Measurements from ENCODE around the gene PRKACA. TPM values are rescaled to one million over a fixed set of nuclear protein-coding genes. Genes with fewer than 3 reads are reported as not detected.

The PRKACA gene
- total and polyA plus RNA-seq, 3 experiments from 2014 or later: 1.5 to 81.0 (median 77.3) TPM

DNA sequence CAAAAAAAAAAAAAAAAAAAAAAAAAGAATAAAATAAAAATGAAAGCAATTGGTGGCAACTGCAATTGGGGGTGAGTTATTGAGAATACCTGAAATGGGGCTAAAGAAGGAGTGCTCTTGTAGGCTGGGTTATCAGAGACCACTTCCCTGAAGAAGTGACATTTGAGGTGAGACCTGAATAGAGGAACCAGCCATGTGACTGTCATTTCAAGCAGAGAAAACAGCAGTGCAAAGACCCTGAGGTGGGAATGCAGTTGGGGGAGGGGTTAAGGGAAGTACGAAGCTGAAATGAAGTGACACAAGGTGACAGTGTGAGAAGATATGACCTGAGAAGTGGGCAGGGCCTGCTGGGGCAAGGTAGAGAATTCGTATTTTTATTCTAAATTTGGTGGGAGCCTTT, 51.4 kb downstream of the PRKACA start:
- Histone ChIP-seq H3K27me3 (ENCODE audit: insufficient read depth, low read length, poor library complexity, severe bottlenecking) (no peaks in the 10 kb centered on the region), H3K9me3 (ENCODE audit: low read length) (no peaks in the 10 kb centered on the region), H3K4me3 (ENCODE audit: low read length) (no peak overlapping the region), H3K27ac (ENCODE audit: low read depth, low read length) (no peak overlapping the region), H3K36me3 (ENCODE audit: insufficient read depth, low read length) (no peaks in the 10 kb centered on the region), H3K4me1 (ENCODE audit: insufficient read depth, low read length) (no peaks in the 10 kb centered on the region)
- H3K9me3 Mint-ChIP-seq: no peaks in the 10 kb centered on the region
- DNase-seq: no peak
- ChIA-PET POLR2A (interaction anchor here (0.6 kb wide), 1 partner anchor 11 kb away, joined by 9 read pairs; no protein-coding TSS in a partner anchor), CTCF (no interaction called here)
- H3K27me3 Mint-ChIP-seq: peaks cover 2 to 4% of the 10 kb centered on the region in 2 donors
- no peaks in the 10 kb centered on the region for H3K4me1 Mint-ChIP-seq
- peak overlapping the region in 1 of 7 donors; percentile 30 for H3K4me3 Mint-ChIP-seq
- H3K36me3 Mint-ChIP-seq: no peaks in the 10 kb centered on the region
- H3K27ac Mint-ChIP-seq: peak overlapping the region in 1 of 8 donors; percentile 11

DNA sequence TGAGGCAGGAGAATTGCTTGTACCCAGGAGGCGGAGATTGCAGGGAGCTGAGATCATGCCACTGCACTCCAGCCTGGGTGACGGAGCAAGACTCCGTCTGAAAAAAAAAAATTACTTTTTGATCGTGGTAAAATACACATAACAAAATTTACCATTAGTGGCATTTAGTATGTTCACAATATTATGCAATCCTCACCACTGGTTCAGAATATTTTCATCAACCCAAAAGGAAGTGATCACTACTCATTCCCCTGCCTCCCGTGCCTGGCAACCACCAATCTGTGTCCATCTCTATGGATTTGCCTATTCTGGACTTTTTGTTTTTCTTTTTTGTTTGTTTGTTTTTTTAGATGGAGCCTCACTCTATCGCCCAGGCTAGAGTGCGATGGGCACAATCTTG, 54.5 kb downstream of the PRKACA start:
- no peaks in the 10 kb centered on the region for H3K36me3 ChIP-seq (ENCODE audit: insufficient read depth, low read length)
- H3K27ac Mint-ChIP-seq: no peak overlapping the region
- CTCF ChIA-PET: interaction anchor here (7.8 kb wide), 1 partner anchor 8 kb away, joined by 67 read pairs; the partner anchor contains the start of gene MISP3
- no peaks in the 10 kb centered on the region for H3K9me3 Mint-ChIP-seq
- H3K4me3 Mint-ChIP-seq: no peak overlapping the region
- H3K4me1 Mint-ChIP-seq: peaks cover 7 to 16% (median 10%) of the 10 kb centered on the region in 3 donors
- POLR2A ChIA-PET: no interaction called here
- no peaks in the 10 kb centered on the region for H3K9me3 ChIP-seq (ENCODE audit: low read length)
- peaks cover 20 to 31% of the 10 kb centered on the region in 2 donors for H3K27me3 Mint-ChIP-seq
- no peak for DNase-seq
- peaks cover 12% of the 10 kb centered on the region for H3K4me1 ChIP-seq (ENCODE audit: insufficient read depth, low read length)
- H3K4me3 ChIP-seq (ENCODE audit: low read length): no peak overlapping the region
- no peak overlapping the region for H3K27ac ChIP-seq (ENCODE audit: low read depth, low read length)
- peaks cover 11% of the 10 kb centered on the region for H3K27me3 ChIP-seq (ENCODE audit: insufficient read depth, low read length, poor library complexity, severe bottlenecking)
- no peaks in the 10 kb centered on the region for H3K36me3 Mint-ChIP-seq

DNA sequence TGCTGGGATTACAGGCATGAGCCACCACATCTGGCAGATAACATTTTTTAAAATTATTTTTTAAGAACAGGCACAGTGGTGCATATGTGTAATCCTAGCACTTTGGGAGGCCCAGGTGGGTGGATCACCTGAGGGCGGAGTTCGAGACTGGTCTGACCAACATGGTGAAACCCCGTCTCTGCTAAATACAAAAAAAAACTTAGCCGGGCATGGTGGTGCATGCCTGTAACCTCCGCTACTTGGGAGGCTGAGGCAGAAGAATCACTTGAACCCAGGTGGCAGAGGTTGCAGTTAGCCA, 55.1 kb downstream of the PRKACA start:
- H3K36me3 Mint-ChIP-seq: no peaks in the 10 kb centered on the region
- CTCF ChIA-PET: interaction anchor here (7.8 kb wide), 1 partner anchor 9 kb away, joined by 67 read pairs; the partner anchor contains the start of gene MISP3
- H3K4me3 Mint-ChIP-seq: no peak overlapping the region
- H3K27me3 Mint-ChIP-seq: peaks cover 20 to 36% of the 10 kb centered on the region in 2 donors
- Histone ChIP-seq H3K4me3 (ENCODE audit: low read length) (no peak overlapping the region), H3K36me3 (ENCODE audit: insufficient read depth, low read length) (no peaks in the 10 kb centered on the region), H3K27me3 (ENCODE audit: insufficient read depth, low read length, poor library complexity, severe bottlenecking) (peaks cover 16% of the 10 kb centered on the region), H3K9me3 (ENCODE audit: low read length) (no peaks in the 10 kb centered on the region), H3K27ac (ENCODE audit: low read depth, low read length) (no peak overlapping the region), H3K4me1 (ENCODE audit: insufficient read depth, low read length) (peaks cover 17% of the 10 kb centered on the region)
- no peaks in the 10 kb centered on the region for H3K9me3 Mint-ChIP-seq
- H3K4me1 Mint-ChIP-seq: peaks cover 11 to 22% (median 11%) of the 10 kb centered on the region in 3 donors
- peak overlapping the region in 1 of 8 donors; percentile 32 for H3K27ac Mint-ChIP-seq
- POLR2A ChIA-PET: no interaction called here
- DNase-seq: no peak

DNA sequence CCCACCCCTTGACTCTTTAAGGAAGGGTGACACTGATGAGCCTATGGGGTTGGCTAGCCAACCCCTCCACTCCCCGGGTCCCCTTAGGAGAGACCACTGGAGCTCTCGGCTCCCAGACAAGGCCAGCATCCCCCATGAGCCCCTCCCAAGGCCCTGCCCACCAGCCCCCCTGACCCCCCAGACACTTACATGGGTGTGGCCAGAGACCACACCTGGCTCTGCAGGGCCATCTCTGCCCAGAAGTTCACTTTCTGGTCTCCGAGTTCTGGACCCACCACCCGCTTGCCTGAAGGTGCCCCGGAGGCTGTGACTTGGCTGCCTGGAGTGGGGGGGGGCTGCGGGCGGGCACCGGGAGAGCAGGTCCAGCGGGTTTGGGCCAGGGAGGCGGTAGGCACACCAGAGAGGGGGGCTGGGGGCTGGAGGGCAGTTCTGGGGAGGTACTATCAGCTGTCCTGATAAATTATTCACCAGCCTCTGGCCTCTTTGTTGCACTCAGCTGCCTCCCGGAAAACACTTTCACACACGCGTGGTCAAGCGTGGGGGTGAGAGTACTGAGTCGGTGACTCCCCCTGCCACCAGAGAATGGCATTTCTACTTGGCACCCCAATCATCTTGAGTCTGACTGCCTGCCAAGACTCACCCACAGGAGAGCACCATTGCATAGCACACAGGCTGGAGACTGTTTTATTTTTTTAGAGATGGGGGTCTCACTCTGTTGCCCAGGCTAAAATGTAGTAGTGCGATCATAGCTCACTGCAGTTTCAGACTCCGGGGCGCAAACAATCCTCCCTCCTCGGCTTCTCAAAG, 55.6 kb downstream of the PRKACA start, which contains the start of gene PALM3:
Gene PALM3 (minus strand): TSS at position 326 of the 807 bp plus-strand sequence. CDS start 96 bp downstream, at position 230.
- Histone ChIP-seq H3K9me3 (ENCODE audit: low read length) (no peaks in the 10 kb centered on the region), H3K4me1 (ENCODE audit: insufficient read depth, low read length) (peaks cover 17% of the 10 kb centered on the region), H3K4me3 (ENCODE audit: low read length) (no peak within 1 kb of the TSS), H3K27me3 (ENCODE audit: insufficient read depth, low read length, poor library complexity, severe bottlenecking) (peaks cover 16% of the 10 kb centered on the region), H3K27ac (ENCODE audit: low read depth, low read length) (no peak within 1 kb of the TSS), H3K36me3 (ENCODE audit: insufficient read depth, low read length) (no peaks in the 10 kb centered on the region)
- Mint-ChIP-seq H3K27me3 (peaks cover 20 to 36% of the 10 kb centered on the region in 2 donors), H3K4me3 (no peak within 1 kb of the TSS), H3K4me1 (peaks cover 11 to 23% (median 11%) of the 10 kb centered on the region in 3 donors), H3K9me3 (no peaks in the 10 kb centered on the region), H3K36me3 (no peaks in the 10 kb centered on the region), H3K27ac (peak within 1 kb of the TSS in 2 of 8 donors; percentile 30 to 32)
- DNase-seq: no peak
- POLR2A ChIA-PET: interaction anchor here (0.5 kb wide), 1 partner anchor 914 kb away, joined by 11 read pairs; no protein-coding TSS in a partner anchor
- CTCF ChIA-PET: interaction anchor here (7.8 kb wide), 1 partner anchor 9 kb away, joined by 67 read pairs; the partner anchor contains the start of gene MISP3

DNA sequence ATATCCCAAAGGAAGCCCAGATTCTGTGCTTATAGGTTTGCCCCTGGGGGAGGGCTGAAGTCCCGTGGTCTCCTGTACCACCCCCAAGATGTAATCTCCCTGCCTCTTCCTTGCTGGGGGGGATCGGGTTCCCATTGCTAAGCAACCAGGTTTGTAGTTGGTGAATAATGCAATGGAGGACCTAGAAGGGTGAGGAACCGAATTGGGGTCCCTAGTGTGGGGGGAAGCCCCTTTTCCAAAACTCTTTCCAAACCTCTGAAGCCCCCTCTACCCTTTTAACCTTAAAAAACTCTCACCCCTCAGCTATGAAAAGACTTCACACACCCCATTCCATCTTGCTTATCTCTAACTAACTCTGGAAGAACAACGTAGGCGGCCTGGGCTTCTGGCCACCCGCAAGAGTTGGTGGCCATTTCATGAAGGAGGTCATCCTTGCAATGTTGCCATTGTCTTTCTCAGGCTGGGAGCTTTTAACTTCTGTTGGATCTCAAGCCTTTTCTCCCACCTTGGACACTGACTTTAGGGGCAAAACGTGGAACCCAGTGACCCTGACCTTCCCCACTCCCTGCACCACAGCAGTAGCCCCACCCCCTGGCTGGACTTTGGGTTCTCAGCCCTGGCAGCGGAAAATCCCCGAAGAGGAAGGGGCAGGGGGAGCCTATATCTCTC, 56.3 kb downstream of the PRKACA start:
- H3K27me3 Mint-ChIP-seq: peaks cover 18 to 36% of the 10 kb centered on the region in 2 donors
- peak overlapping the region in 1 of 8 donors; percentile 30 for H3K27ac Mint-ChIP-seq
- Histone ChIP-seq H3K27me3 (ENCODE audit: insufficient read depth, low read length, poor library complexity, severe bottlenecking) (peaks cover 16% of the 10 kb centered on the region), H3K4me3 (ENCODE audit: low read length) (no peak overlapping the region), H3K9me3 (ENCODE audit: low read length) (no peaks in the 10 kb centered on the region), H3K27ac (ENCODE audit: low read depth, low read length) (no peak overlapping the region), H3K36me3 (ENCODE audit: insufficient read depth, low read length) (no peaks in the 10 kb centered on the region), H3K4me1 (ENCODE audit: insufficient read depth, low read length) (peaks cover 17% of the 10 kb centered on the region)
- H3K36me3 Mint-ChIP-seq: no peaks in the 10 kb centered on the region
- CTCF ChIA-PET: interaction anchor here (4.3 to 7.8 kb wide), 2 partner anchors 10 to 11 kb away, joined by 35 to 67 read pairs; partner anchors contain the start of gene MISP3
- H3K4me3 Mint-ChIP-seq: no peak overlapping the region
- POLR2A ChIA-PET: interaction anchor here (0.5 kb wide), 1 partner anchor 914 kb away, joined by 11 read pairs; no protein-coding TSS in a partner anchor
- H3K4me1 Mint-ChIP-seq: peaks cover 11 to 25% (median 11%) of the 10 kb centered on the region in 3 donors
- H3K9me3 Mint-ChIP-seq: no peaks in the 10 kb centered on the region
- DNase-seq: no peak

DNA sequence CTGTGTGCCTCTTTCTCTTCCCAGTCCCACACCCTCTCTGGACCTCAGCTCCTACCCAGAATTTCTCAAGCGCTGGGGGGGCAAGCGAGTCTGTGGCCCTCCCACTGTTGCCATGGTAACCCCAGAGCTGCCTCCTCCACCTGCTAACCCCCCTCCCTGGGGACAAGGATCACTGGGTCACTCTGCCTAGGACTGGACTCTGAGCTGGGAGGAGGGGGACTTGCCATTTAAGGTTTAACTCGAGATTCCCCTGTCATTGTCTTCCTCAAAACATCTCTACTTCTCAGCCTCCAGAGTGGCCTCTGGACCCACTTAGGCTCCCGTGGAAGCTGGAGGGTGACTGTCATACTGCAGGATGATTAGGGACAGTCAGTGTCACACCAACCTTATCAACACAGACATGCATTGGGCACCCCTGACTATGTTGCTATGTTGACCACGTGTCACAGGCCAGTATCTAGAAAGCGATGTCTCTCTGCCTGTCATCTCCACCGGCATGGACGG, 57.9 kb downstream of the PRKACA start:
- H3K4me1 ChIP-seq (ENCODE audit: insufficient read depth, low read length): peaks cover 17% of the 10 kb centered on the region
- peaks cover 16% of the 10 kb centered on the region for H3K27me3 ChIP-seq (ENCODE audit: insufficient read depth, low read length, poor library complexity, severe bottlenecking)
- H3K27ac ChIP-seq (ENCODE audit: low read depth, low read length): no peak overlapping the region
- H3K4me3 Mint-ChIP-seq: peak overlapping the region in 1 of 7 donors; percentile 44
- H3K4me3 ChIP-seq (ENCODE audit: low read length): no peak overlapping the region
- no peaks in the 10 kb centered on the region for H3K36me3 Mint-ChIP-seq
- peaks cover 11 to 25% (median 11%) of the 10 kb centered on the region in 3 donors for H3K4me1 Mint-ChIP-seq
- H3K9me3 Mint-ChIP-seq: no peaks in the 10 kb centered on the region
- no peak overlapping the region for H3K27ac Mint-ChIP-seq
- no peaks in the 10 kb centered on the region for H3K9me3 ChIP-seq (ENCODE audit: low read length)
- peaks cover 18 to 36% of the 10 kb centered on the region in 2 donors for H3K27me3 Mint-ChIP-seq
- no peaks in the 10 kb centered on the region for H3K36me3 ChIP-seq (ENCODE audit: insufficient read depth, low read length)
- CTCF ChIA-PET: interaction anchor here (0.8 to 7.8 kb wide), 18 partner anchors 10 to 347 kb away, joined by 3 to 67 read pairs (median 4); partner anchors contain the start of genes IL27RA and MISP3
- no peak for DNase-seq
- POLR2A ChIA-PET: interaction anchor here (0.5 kb wide), 1 partner anchor 27 kb away, joined by 8 read pairs; no protein-coding TSS in a partner anchor

DNA sequence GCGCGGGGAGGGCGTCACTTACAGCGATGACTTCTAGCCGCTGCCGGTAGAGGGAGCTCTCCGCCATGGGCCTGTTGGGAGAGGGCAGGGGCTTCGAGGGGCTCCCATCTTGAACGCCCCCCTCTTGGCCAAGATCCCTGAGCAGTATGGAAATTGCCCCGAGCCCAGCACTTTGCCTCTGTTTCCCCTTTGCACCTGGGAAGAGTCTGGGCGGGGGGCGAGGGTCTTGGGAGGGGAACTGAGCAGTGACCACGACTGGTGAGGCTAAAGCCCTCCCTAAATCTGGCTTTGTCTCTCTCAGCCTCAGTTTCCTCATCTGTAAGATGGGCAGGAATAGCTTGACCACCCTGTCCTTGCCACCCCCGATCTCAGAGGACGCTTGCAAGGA, 58.5 kb downstream of the PRKACA start:
- H3K4me1 Mint-ChIP-seq: peaks cover 11 to 25% (median 11%) of the 10 kb centered on the region in 3 donors
- H3K27ac Mint-ChIP-seq: peak overlapping the region in 2 of 8 donors; percentile 21 to 42
- ChIA-PET POLR2A (no interaction called here), CTCF (interaction anchor here (0.7 to 7.8 kb wide), 20 partner anchors 9 to 184 kb away, joined by 3 to 67 read pairs (median 4); partner anchors contain the start of genes IL27RA and MISP3)
- no peak overlapping the region for H3K4me3 ChIP-seq (ENCODE audit: low read length)
- H3K27ac ChIP-seq (ENCODE audit: low read depth, low read length): no peak overlapping the region
- no peaks in the 10 kb centered on the region for H3K36me3 Mint-ChIP-seq
- peaks cover 17% of the 10 kb centered on the region for H3K4me1 ChIP-seq (ENCODE audit: insufficient read depth, low read length)
- peak overlapping the region in 6 of 7 donors; percentile 31 to 78 (median 60) for H3K4me3 Mint-ChIP-seq
- H3K9me3 Mint-ChIP-seq: no peaks in the 10 kb centered on the region
- H3K27me3 Mint-ChIP-seq: peaks cover 18 to 36% of the 10 kb centered on the region in 2 donors
- no peaks in the 10 kb centered on the region for H3K9me3 ChIP-seq (ENCODE audit: low read length)
- peaks cover 16% of the 10 kb centered on the region for H3K27me3 ChIP-seq (ENCODE audit: insufficient read depth, low read length, poor library complexity, severe bottlenecking)
- H3K36me3 ChIP-seq (ENCODE audit: insufficient read depth, low read length): no peaks in the 10 kb centered on the region
- DNase-seq: peak; percentile 33 to 62 (median 43)
